Endothelial cell of umbilical vein (primary cell): ENCODE data around the gene TREX2. TPM values are rescaled to one million over a fixed set of nuclear protein-coding genes. Genes with fewer than 3 reads are reported as not detected.

ENCODE experiments used
- BruUV-seq: library from RNA; stranded (reverse); fragments of 400-500 nt; replicated peaks from 2 replicates; lab custom pipeline; 2021; lab: Mats Ljungman, UMichigan
- CTCF ChIA-PET: fragments of 300-600, 350-600 bp; sonication (Branson Sonifier 250); formaldehyde crosslinking; loops from one replicate; lab custom pipeline; 2021; ENCODE audit warnings: antibody characterized with exemption, inconsistent platforms; lab: Charles Lee
- POLR2A ChIA-PET: fragments of 300-600, 350-600 bp; sonication (Branson Sonifier 250); formaldehyde crosslinking; loops from one replicate; lab custom pipeline; 2021; ENCODE audit warnings: antibody characterized with exemption, inconsistent platforms; lab: Charles Lee
- DNase-seq: peaks from one replicate; pipeline ENCODE4 v3.0.0-alpha.2; 2011; ENCODE audit warnings: low read depth, low spot score
- FAIRE-seq: peaks from 2 replicates; lab custom pipeline; 2011; peaks lifted over from hg19 to GRCh38; lab: Jason Lieb, UNC
- H2AFZ ChIP-seq: 2 replicates; pipeline ENCODE4 v1.6.0; 2012; ENCODE audit warnings: low read depth, low read length, control low read depth, inconsistent platforms
- H3K27ac ChIP-seq: 2 replicates; pipeline ENCODE4 v1.5.1; 2011; ENCODE audit warnings: low read depth, mild to moderate bottlenecking, control low read depth, low read length, moderate library complexity; ENCODE audit not compliant: insufficient read depth
- H3K27me3 ChIP-seq, 2 experiments: 2 replicates each; pipeline versions ENCODE4 v1.6.0 to v1.6.1; 2011; ENCODE audit warnings: low read length in 2 of 2, mixed read lengths in 1 of 2; ENCODE audit not compliant: control insufficient read depth in 2 of 2, insufficient read depth in 2 of 2
- H3K36me3 ChIP-seq, 2 experiments: 2 replicates in 1 of 2; 3 replicates in 1 of 2; pipeline ENCODE4 v1.5.1; 2011; ENCODE audit warnings: low read length in 2 of 2, mild to moderate bottlenecking in 1 of 2, moderate library complexity in 1 of 2; ENCODE audit not compliant: control insufficient read depth in 2 of 2, insufficient read depth in 2 of 2; ENCODE audit errors: extremely low read depth in 1 of 2
- H3K4me1 ChIP-seq: 3 replicates; pipeline ENCODE4 v1.5.1; 2011; ENCODE audit warnings: mild to moderate bottlenecking, low read length; ENCODE audit not compliant: control insufficient read depth, insufficient read depth; ENCODE audit errors: extremely low read depth
- H3K4me2 ChIP-seq: 2 replicates; pipeline ENCODE4 v1.6.1; 2011; ENCODE audit warnings: low read length, control low read depth, mixed read lengths; ENCODE audit not compliant: insufficient read depth
- H3K4me3 ChIP-seq, 3 experiments: fragments of 200-600 bp in 1 of 3; sonication (generic), shearing (Covaris generic) in 1 of 3; replicated peaks in 1 of 3; 2 replicates each; pipeline ENCODE4 v1.5.1; 2011 to 2016; ENCODE audit warnings: control low read depth in 3 of 3, low read length in 3 of 3, mild to moderate bottlenecking in 2 of 3, inconsistent platforms in 1 of 3, low read depth in 1 of 3, moderate library complexity in 1 of 3; ENCODE audit not compliant: insufficient read depth in 1 of 3
- H3K79me2 ChIP-seq: 2 replicates; pipeline ENCODE4 v1.6.0; 2012; ENCODE audit warnings: low read length, inconsistent platforms; ENCODE audit not compliant: control insufficient read depth, insufficient read depth
- H3K9ac ChIP-seq: replicated peaks from 2 replicates; pipeline ENCODE3; 2011; ENCODE audit warnings: low read length, control low read depth; ENCODE audit not compliant: insufficient read depth; ENCODE audit errors: extremely low read depth
- H3K9me1 ChIP-seq: replicated peaks from 3 replicates; pipeline ENCODE4 v1.6.0; 2011; ENCODE audit warnings: mild to moderate bottlenecking, low read length; ENCODE audit not compliant: control insufficient read depth, insufficient read depth; ENCODE audit errors: extremely low read depth
- H3K9me3 ChIP-seq: replicated peaks from 2 replicates; pipeline ENCODE4 v1.5.1; 2012; ENCODE audit warnings: low read length, inconsistent platforms; ENCODE audit not compliant: control insufficient read depth, insufficient read depth
- H4K20me1 ChIP-seq: replicated peaks from 2 replicates; pipeline ENCODE3; 2011; ENCODE audit warnings: mild to moderate bottlenecking, low read length; ENCODE audit not compliant: control insufficient read depth, insufficient read depth; ENCODE audit errors: extremely low read depth
- CTCF ChIP-seq, 2 donors: IDR thresholded peaks; 1 replicate in 1 of 2; 2 replicates in 1 of 2; pipeline ENCODE4 v1.5.1; 2011; ENCODE audit warnings: low read length in 2 of 2, mild to moderate bottlenecking in 2 of 2, moderate library complexity in 2 of 2, control low read depth in 1 of 2, inconsistent platforms in 1 of 2, low read depth in 1 of 2; ENCODE audit not compliant: insufficient read depth in 1 of 2; ENCODE audit errors: extremely low read depth in 1 of 2
- EZH2 ChIP-seq: IDR thresholded peaks from 2 replicates; pipeline ENCODE4 v1.6.1; 2012; ENCODE audit warnings: borderline replicate concordance, low read depth, mild to moderate bottlenecking, moderate library complexity, low read length, inconsistent platforms; ENCODE audit not compliant: severe bottlenecking
- FOS ChIP-seq: IDR thresholded peaks from 2 replicates; pipeline ENCODE4 v1.6.1; 2011; ENCODE audit warnings: mild to moderate bottlenecking, low read length, moderate library complexity, borderline replicate concordance; ENCODE audit not compliant: insufficient read depth
- GATA2 ChIP-seq: IDR thresholded peaks from 2 replicates; pipeline ENCODE4 v1.7.0; 2011; ENCODE audit warnings: low read depth, mild to moderate bottlenecking, moderate library complexity, mixed read lengths, low read length; ENCODE audit not compliant: insufficient read length, insufficient read depth
- JUN ChIP-seq: IDR thresholded peaks from 2 replicates; pipeline ENCODE4 v1.6.1; 2011; ENCODE audit warnings: borderline replicate concordance, low read depth; ENCODE audit not compliant: insufficient read length, insufficient read depth
- MAX ChIP-seq: IDR thresholded peaks from 2 replicates; pipeline ENCODE4 v1.6.1; 2011; ENCODE audit not compliant: insufficient read depth, insufficient read length
- MYC ChIP-seq: IDR thresholded peaks from one replicate; pipeline ENCODE4 v1.6.1; 2011; ENCODE audit warnings: mild to moderate bottlenecking, low read depth, low read length
- POLR2A ChIP-seq: IDR thresholded peaks from 2 replicates; pipeline ENCODE4 v1.6.1; 2012; ENCODE audit warnings: low read depth, mild to moderate bottlenecking, control low read depth, low read length
- POLR2AphosphoS5 ChIP-seq: IDR thresholded peaks from 2 replicates; pipeline ENCODE4 v1.6.1; 2012; ENCODE audit warnings: low read depth, mild to moderate bottlenecking, control low read depth, low read length, moderate library complexity; ENCODE audit not compliant: insufficient read depth
- dilution Hi-C: fragments of 300-500 bp; cut with MboI; formaldehyde crosslinking; loops from one replicate; pipeline ENCODE4 v1.15.0; 2019; ENCODE audit warnings: low sequenced_read_pairs; ENCODE audit not compliant: extremely low pct_ligation_motif_present
- intact Hi-C: fragments of 100-400 bp; cut with micrococcal nuclease; formaldehyde crosslinking; loops from one replicate; pipeline ENCODE4 v1.10.0; 2022
- polyA plus RNA-seq, 4 experiments: library from polyadenylated mRNA; depleted of rRNA in 3 of 4; stranded (reverse) in 3 of 4; unstranded in 1 of 4; fragments of >200 nt; gene quantifications; 2 replicates each; pipeline versions ENCODE4 v1.2.1 to v1.2.3, GENCODE V29; 2011 to 2012; ENCODE audit warnings: missing spikeins in 1 of 4
- total RNA-seq: library from RNA; stranded (reverse); gene quantifications from 2 replicates; pipeline ENCODE4 v1.2.3, GENCODE V29; 2021

Gene TREX2
- total and polyA plus RNA-seq, 2 donors (not counting 3 experiments of a cell fraction or from before 2014, with no cell fraction given), result 0.82 to 0.99 TPM

- no peaks in the 10 kb centered on the region for H3K79me2 ChIP-seq
- H3K4me3 ChIP-seq, result no peak overlapping the region
- H3K27me3 ChIP-seq, result no peaks in the 10 kb centered on the region
- POLR2A ChIA-PET, result no interaction called here
- TF ChIP-seq GATA2 (no peak), EZH2 (no peak)
- no peaks in the 10 kb centered on the region for H4K20me1 ChIP-seq
- intact Hi-C loops, result no loop called here
- dilution Hi-C loops, result no loop called here
- no peaks in the 10 kb centered on the region for H3K9me3 ChIP-seq
- no peaks in the 10 kb centered on the region for H3K36me3 ChIP-seq
- FAIRE-seq (no peak), DNase-seq (no peak)
- no TSS peak for BruUV-seq
- no peaks in the 10 kb centered on the region for H3K9me1 ChIP-seq
- no peak overlapping the region for H3K9ac ChIP-seq
- CTCF ChIA-PET, result no interaction called here
- no peak overlapping the region for H3K27ac ChIP-seq
- H2AFZ ChIP-seq, result no peak overlapping the region
- H3K4me1 ChIP-seq, result peaks cover 5% of the 10 kb centered on the region
- no peak overlapping the region for H3K4me2 ChIP-seq
Measured at GRCh38 chrX:153457827-153458466, 12.1 kb upstream of the TREX2 start.

- TF ChIP-seq EZH2, result no peak
- no peak for TF ChIP-seq GATA2
- TF ChIP-seq CTCF (IDR thresholded peaks at IDR 0.05; ENCODE audit: extremely low read depth in 1 of 2, insufficient read depth in 1 of 2, low read depth in 1 of 2, low read length in 2 of 2), result no peak
- no peak for TF ChIP-seq MAX
- TF ChIP-seq FOS, result no peak
- TF ChIP-seq JUN, result no peak
- TF ChIP-seq MYC, result no peak
- no peak for TF ChIP-seq POLR2AphosphoS5
- TF ChIP-seq POLR2A, result no peak
- ChIA-PET POLR2A (no interaction called here), CTCF (no interaction called here)
- dilution Hi-C loops (no loop called here), intact Hi-C loops (no loop called here)
- Histone ChIP-seq H3K4me1 (peaks cover 5% of the 10 kb centered on the region), H2AFZ (no peak overlapping the region), H3K9ac (no peak overlapping the region), H3K9me1 (no peaks in the 10 kb centered on the region), H3K9me3 (no peaks in the 10 kb centered on the region), H3K4me3 (no peak overlapping the region), H3K79me2 (no peaks in the 10 kb centered on the region), H3K27ac (no peak overlapping the region), H3K27me3 (no peaks in the 10 kb centered on the region), H3K4me2 (no peak overlapping the region), H4K20me1 (no peaks in the 10 kb centered on the region), H3K36me3 (no peaks in the 10 kb centered on the region)
- no TSS peak for BruUV-seq
- FAIRE-seq, result no peak
- no peak for DNase-seq
Measured at GRCh38 chrX:153457136-153457825, 11.4 kb upstream of the TREX2 start.
